Measurements from ENCODE around the gene PROM2. TPM values are rescaled to one million over a fixed set of nuclear protein-coding genes. Genes with fewer than 3 reads are reported as not detected.

PROM2 gene
- total RNA-seq, 2 donors from 2014 or later, result 3.5 to 10.0 TPM

DNA sequence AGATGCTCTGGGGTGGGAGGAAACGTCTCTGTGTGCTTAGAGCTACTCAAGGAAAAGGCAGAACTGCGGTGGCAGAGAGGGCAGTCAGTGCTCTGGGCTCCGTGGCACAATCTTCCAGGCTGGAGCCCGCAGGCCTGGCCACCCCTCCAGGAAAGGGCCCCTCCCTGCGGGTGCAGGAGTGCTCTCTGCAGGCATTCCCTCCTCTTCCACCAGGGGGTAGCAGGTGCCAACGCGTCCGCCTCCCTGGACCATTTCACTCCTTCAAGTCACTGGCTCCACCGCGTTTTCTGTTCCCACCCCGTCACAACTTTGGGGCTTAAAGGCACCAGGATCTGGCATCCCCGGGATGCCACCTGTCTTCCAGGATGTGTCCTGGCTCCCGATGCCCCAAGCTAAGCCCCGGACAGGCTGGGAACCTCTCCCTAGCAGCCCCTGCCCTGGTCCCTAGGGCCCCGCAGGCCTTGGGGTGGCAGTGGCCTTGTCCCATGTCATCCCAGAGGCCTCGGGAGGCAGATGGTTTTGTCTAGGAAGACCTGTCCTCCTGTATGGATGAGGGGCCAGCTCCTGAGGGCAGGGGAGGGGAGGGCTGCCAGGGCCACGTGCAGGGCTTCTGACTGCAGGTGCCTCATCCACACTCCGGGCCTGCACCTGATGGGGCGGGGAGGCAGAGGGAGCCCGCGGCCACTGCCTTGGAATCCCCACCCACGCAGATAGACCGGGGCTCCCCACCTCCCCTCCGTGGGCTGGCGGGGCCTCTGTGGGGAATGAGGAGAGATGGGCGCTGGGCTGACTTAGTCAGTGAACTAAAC lies 49.3 kb downstream of the PROM2 start:
- no peaks in the 10 kb centered on the region for H3K36me3 ChIP-seq
- H3K27me3 ChIP-seq (replicated peaks; ENCODE audit: insufficient read depth), result no peaks in the 10 kb centered on the region
- no peaks in the 10 kb centered on the region for H3K4me1 ChIP-seq (ENCODE audit: control insufficient read depth in 1 of 2, low read depth in 2 of 2)
- H3K4me3 ChIP-seq, result no peak overlapping the region
- ATAC-seq (ENCODE audit: insufficient number of reproducible peaks, low FRiP score, low read depth), result no peak
- no peaks in the 10 kb centered on the region for H3K9me3 ChIP-seq
- DNase-seq (ENCODE audit: low spot score), result no peak
- TF ChIP-seq, protein P1, sequence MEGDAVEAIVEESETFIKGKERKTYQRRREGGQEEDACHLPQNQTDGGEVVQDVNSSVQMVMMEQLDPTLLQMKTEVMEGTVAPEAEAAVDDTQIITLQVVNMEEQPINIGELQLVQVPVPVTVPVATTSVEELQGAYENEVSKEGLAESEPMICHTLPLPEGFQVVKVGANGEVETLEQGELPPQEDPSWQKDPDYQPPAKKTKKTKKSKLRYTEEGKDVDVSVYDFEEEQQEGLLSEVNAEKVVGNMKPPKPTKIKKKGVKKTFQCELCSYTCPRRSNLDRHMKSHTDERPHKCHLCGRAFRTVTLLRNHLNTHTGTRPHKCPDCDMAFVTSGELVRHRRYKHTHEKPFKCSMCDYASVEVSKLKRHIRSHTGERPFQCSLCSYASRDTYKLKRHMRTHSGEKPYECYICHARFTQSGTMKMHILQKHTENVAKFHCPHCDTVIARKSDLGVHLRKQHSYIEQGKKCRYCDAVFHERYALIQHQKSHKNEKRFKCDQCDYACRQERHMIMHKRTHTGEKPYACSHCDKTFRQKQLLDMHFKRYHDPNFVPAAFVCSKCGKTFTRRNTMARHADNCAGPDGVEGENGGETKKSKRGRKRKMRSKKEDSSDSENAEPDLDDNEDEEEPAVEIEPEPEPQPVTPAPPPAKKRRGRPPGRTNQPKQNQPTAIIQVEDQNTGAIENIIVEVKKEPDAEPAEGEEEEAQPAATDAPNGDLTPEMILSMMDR (IDR thresholded peaks at IDR 0.05), result no peak
- no peak overlapping the region for H3K27ac ChIP-seq

DNA sequence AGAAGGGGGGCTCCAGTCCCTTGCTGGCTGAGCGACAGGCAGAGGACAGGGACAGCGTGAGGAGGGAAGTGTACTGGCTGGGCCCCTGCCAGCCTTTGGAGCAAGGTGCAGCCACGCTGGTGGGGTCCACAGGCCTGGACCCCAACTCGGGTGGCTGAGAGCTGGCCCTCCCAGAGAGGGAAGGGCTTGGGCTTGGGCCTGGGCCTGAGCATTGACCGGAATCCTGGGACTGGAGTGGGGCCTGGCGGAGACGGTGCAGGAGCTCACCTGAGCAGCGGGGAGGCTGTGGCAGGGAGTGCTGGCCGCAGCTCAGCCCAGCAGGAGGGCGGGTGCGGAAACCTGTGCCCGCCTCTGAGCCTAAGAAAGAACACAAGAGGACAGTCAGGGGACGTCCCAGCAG lies 50.8 kb downstream of the PROM2 start:
- TF ChIP-seq, protein P1 (IDR thresholded peaks at IDR 0.05), result no peak
- no peaks in the 10 kb centered on the region for H3K27me3 ChIP-seq (replicated peaks; ENCODE audit: insufficient read depth)
- no peak overlapping the region for H3K4me3 ChIP-seq
- no peaks in the 10 kb centered on the region for H3K9me3 ChIP-seq
- H3K27ac ChIP-seq, result no peak overlapping the region
- ATAC-seq (ENCODE audit: insufficient number of reproducible peaks, low FRiP score, low read depth), result no peak
- no peak for DNase-seq (ENCODE audit: low spot score)
- H3K4me1 ChIP-seq (ENCODE audit: control insufficient read depth in 1 of 2, low read depth in 2 of 2), result no peaks in the 10 kb centered on the region
- no peaks in the 10 kb centered on the region for H3K36me3 ChIP-seq

DNA sequence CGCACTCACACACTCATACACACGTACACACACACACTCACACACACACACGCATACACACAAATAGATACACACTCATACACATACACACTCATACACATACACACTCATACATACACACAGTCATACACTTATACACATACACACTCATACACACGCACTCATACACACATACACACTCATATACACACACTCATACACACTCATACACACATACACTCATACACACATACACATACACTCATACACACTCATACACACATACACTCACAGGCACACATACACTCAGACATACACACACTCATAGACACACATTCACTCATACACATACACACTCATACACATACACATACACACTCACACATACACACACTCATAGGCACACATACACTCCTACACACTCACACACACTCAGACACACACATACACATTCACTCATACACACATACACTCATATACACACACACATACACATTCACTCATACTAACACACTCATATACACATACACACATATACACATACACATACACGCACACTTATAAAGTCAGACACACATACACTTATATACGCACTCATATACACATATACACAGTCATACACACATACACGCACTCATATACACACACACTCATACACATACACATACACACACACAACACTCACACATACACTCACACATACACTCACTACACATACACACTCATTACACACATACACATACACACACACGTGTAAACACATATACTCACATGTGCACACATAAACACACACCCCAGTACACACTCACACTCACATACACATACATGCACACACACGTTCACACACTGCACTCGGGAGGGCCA lies 51.6 kb downstream of the PROM2 start:
- no peaks in the 10 kb centered on the region for H3K36me3 ChIP-seq
- DNase-seq (ENCODE audit: low spot score) (no peak), ATAC-seq (ENCODE audit: insufficient number of reproducible peaks, low FRiP score, low read depth) (no peak)
- no peaks in the 10 kb centered on the region for H3K4me1 ChIP-seq (ENCODE audit: control insufficient read depth in 1 of 2, low read depth in 2 of 2)
- H3K9me3 ChIP-seq, result no peaks in the 10 kb centered on the region
- TF ChIP-seq, protein P1 (IDR thresholded peaks at IDR 0.05), result no peak
- H3K27me3 ChIP-seq (replicated peaks; ENCODE audit: insufficient read depth), result no peaks in the 10 kb centered on the region
- H3K27ac ChIP-seq, result no peak overlapping the region
- no peak overlapping the region for H3K4me3 ChIP-seq

DNA sequence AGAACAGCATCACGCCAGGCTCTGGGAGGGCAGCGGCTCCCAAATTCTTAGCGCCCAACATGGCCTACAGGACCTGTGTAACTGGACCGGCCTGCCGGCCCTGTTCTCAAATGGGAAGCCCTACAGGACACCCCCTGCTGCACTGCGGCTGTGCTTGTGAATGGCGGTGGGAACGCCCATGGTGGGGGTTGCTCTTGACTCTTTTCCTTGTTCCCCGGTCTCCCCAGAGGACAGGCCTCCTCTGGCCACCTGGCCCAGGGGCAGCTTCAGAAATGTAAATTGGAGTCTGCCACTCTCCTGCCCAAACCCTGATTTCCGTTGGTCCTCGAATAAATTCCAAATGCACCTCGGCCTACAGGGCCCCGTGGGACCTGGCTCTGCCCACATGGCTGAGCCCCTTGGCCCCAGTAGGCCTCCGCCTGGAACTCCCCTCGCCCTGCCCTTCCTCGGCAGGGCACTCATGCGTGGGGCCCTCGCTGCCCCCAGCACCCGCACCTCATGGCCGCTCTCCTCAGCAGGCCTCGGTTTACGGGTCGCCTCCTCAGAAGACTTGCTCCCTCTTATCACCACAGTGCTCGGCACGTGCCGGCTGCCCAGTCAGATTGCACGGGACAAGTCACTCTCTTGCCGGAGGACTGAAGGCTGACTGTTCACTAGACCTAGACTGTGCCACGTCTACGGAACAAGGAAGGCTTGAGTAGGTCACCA lies 52.3 kb downstream of the PROM2 start:
- ATAC-seq (ENCODE audit: insufficient number of reproducible peaks, low FRiP score, low read depth), result no peak
- Histone ChIP-seq H3K4me1 (ENCODE audit: control insufficient read depth in 1 of 2, low read depth in 2 of 2) (no peaks in the 10 kb centered on the region), H3K36me3 (no peaks in the 10 kb centered on the region), H3K27ac (no peak overlapping the region), H3K27me3 (replicated peaks; ENCODE audit: insufficient read depth) (no peaks in the 10 kb centered on the region), H3K9me3 (no peaks in the 10 kb centered on the region), H3K4me3 (no peak overlapping the region)
- TF ChIP-seq, protein P1 (IDR thresholded peaks at IDR 0.05), result no peak
- DNase-seq (ENCODE audit: low spot score), result no peak

DNA sequence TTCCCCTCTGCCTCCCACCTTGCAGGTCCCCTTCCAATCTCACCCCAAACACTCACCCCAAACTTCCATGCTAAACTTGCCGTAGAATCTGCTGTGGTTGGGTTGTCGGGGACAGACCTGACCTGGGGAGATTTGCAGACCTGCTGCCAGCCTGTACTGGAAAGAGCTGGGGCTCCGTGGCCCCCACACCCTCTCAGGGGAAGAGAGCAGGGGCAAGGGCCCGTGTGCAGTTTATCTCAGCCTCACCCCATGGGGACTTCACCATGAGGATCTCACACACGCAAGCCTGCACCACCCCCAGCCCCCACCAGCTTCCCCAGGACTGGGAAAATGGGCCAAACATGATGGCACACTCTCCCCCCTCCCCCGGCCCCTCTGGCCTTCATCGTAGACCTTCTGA lies 53.6 kb downstream of the PROM2 start:
- no peaks in the 10 kb centered on the region for H3K9me3 ChIP-seq
- no peak overlapping the region for H3K27ac ChIP-seq
- no peaks in the 10 kb centered on the region for H3K4me1 ChIP-seq (ENCODE audit: control insufficient read depth in 1 of 2, low read depth in 2 of 2)
- no peak for DNase-seq (ENCODE audit: low spot score)
- no peaks in the 10 kb centered on the region for H3K36me3 ChIP-seq
- H3K27me3 ChIP-seq (replicated peaks; ENCODE audit: insufficient read depth), result no peaks in the 10 kb centered on the region
- TF ChIP-seq, protein P1 (IDR thresholded peaks at IDR 0.05), result no peak
- no peak overlapping the region for H3K4me3 ChIP-seq
- no peak for ATAC-seq (ENCODE audit: insufficient number of reproducible peaks, low FRiP score, low read depth)

All from thoracic aorta (tissue), 2 donors.